Fibroblast of pulmonary artery (primary cell): ENCODE measurements around the gene PGF.

Experiments
- DNase-seq: peaks from one replicate; pipeline ENCODE4 v3.0.0-alpha.2; 2010; ENCODE audit warnings: low read depth
- H3K4me3 ChIP-seq: replicated peaks from 2 replicates; pipeline ENCODE4 v1.5.1; 2011; ENCODE audit warnings: low read depth, mild to moderate bottlenecking, control low read depth, low read length, moderate library complexity
- TF ChIP-seq, protein P1 (sequence below): IDR thresholded peaks from 2 replicates; pipeline ENCODE4 v1.5.1; 2011; ENCODE audit warnings: mild to moderate bottlenecking, control low read depth, low read length, inconsistent platforms; ENCODE audit errors: missing control alignments

Gene PGF

DNA sequence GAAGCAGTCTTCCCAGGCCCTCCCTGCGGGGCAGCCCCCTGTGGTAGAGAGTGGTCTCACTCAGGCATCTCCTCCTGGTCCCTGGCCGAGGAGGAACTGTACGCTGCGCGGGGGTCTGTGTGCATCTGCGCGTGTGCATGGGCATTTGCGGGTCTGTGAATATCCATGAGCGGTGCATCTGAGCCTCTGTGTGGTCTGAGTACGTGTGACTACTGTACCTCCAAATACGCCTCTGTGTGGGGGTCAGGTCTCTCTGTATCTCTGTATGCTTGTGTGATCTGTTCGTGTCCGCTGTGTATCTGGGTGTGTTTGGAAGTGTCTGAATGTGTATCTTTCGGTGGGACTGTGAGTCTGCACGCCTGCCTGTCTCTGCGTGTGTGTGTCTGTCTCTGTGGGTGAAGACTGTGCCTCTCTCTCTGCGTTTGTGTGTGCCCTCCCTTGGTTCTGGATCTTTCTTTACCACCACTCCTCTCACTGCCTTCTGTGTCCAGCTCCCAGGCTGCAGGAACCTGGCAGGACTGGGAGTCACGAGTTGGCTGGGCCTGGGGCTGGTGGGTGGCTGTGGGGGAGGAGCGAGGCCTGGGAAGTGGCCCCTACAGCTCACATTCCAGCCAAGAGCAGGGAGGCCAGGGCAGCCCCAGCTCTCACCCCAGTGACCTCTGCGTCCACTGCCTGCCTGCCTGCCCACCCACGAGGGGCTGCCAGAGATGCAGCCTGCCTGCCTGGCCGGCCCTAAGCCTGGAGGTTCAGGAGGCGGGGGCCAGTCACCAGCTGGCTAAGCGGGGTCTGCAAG lies 1.1 kb upstream of the PGF start:
- no peak overlapping the region for H3K4me3 ChIP-seq
- no peak for DNase-seq
- TF ChIP-seq, protein P1, sequence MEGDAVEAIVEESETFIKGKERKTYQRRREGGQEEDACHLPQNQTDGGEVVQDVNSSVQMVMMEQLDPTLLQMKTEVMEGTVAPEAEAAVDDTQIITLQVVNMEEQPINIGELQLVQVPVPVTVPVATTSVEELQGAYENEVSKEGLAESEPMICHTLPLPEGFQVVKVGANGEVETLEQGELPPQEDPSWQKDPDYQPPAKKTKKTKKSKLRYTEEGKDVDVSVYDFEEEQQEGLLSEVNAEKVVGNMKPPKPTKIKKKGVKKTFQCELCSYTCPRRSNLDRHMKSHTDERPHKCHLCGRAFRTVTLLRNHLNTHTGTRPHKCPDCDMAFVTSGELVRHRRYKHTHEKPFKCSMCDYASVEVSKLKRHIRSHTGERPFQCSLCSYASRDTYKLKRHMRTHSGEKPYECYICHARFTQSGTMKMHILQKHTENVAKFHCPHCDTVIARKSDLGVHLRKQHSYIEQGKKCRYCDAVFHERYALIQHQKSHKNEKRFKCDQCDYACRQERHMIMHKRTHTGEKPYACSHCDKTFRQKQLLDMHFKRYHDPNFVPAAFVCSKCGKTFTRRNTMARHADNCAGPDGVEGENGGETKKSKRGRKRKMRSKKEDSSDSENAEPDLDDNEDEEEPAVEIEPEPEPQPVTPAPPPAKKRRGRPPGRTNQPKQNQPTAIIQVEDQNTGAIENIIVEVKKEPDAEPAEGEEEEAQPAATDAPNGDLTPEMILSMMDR: no peak

DNA sequence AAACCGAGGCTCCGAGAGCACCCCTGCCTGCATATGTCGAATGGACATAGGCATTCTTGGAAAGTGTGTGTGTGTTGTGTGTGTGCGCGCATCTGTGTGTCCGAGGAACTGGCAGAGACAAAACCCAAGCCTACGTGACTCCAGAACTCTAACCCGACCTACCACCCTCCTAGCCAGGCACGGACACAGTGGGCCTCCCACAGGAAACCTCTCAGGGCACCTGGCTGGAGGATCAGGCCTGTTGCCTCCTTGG lies 556 bp upstream of the PGF start:
- TF ChIP-seq, protein P1: no peak
- H3K4me3 ChIP-seq: peak overlapping the region; percentile 10

DNA sequence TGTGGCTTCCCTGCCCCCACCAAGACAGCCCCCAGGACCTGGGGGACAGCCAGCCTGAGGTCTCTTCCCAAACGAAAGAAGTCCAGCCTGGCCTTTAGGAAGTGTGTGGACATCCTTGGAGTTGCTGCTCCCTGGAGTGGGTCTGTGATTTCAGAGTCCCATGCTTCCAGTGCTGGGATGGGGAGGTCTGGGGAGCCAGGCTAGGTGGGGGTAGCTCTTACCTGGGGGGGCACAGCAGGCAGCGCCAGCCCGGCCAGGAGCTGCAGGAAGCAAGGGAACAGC lies 509 bp downstream of the PGF start:
- TF ChIP-seq, protein P1: no peak
- H3K4me3 ChIP-seq: peak overlapping the region; percentile 54
- DNase-seq: no peak

More for the DNA sequence above, 556 bp upstream of the PGF start:
- DNase-seq: no peak

DNA sequence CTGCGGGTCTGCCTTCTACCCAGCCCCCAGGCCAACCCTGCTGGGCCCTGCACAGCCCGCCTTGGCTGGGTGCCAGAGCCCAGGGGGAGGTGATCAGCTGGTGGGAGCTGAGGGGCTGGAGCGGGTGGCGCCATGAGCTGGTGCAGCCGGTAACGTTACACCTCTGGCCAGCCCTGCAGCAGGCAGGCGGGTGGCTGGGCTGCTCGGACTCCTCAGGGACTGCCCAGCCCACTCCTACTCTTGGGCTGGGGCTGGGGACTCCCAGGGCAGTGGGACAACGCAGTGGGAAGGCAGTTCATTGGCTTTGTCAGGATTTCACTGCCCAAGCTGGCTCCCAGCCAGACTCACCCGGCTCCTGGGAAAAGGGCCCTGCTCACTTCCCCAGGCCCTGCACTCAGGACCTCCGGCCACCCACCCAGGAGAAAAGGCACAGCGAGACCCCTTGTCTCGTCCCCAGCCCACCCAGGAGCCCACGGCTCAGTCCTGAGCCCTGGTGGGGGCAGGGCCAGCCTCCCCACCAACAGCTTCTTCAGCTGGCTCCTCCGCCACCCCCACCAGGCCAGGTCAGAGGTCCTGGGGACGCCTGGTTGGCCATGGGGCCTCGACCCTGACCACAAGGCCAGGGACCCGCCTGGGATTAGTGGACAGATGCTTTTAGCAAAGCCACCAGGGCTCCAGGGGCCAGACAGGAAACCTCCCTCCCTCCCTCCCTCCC lies 1.0 kb downstream of the PGF start:
- TF ChIP-seq, protein P1: no peak
- H3K4me3 ChIP-seq: peak overlapping the region; percentile 54
- no peak for DNase-seq

DNA sequence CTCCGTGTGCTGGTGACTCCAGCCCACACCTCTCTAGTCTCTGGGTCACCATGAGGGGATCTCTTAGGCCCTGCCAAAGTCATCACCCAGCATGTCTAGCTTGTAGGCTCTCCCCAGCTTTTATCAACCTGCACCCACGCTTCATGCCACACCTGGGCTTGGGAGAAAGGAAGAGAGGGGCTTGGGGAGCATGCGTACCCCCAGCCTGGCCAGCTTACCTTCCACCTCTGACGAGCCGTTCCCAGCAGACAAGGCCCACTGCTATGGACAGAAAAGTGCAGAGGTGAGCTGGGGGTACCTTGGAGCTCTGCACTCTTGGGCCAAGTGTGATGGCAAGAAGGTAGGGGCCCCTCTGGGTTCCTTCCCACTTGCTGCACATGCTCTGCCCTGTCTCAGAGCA lies 1.7 kb downstream of the PGF start:
- H3K4me3 ChIP-seq: peak overlapping the region; percentile 54
- DNase-seq: no peak
- TF ChIP-seq, protein P1: no peak

DNA sequence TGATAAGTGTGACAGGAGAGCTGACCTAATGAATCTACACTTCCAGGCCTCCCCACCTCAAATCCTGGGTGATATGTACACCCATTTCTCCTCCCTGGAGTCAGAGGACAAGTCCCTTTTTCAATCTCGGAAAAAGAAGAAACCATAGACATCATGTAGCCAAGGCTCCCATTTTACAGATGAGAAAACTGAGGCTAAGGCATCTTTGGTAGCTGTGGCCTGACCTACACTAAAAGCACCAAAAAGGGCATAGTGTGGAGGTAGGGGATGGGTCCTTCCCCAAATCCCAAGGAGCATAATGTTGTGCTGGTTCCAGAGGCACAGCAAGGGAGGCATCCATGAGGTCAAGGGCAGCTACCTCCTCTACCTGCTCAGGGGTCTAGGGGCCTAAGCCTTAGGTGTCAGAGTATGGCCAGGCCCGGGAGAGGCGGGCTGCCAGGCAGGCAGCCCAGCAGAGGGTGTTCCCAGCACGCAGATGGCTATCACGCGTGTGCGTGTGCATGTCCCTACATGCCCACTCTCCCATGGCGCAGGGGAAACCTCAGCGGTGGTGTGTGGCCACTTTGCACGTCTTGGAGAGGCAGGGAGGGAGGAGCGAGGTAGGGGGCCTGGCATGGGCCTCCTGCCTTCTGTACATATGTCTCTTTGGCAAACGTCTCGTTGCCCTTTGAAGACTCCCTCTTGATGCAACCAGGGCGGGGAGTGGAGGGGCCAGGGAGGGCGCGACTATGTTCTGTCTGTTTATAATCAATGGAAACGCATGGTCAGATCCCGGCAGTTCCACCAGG lies 2.5 kb downstream of the PGF start:
- no peak for DNase-seq
- TF ChIP-seq, protein P1: no peak
- H3K4me3 ChIP-seq: no peak overlapping the region
